Adrenal gland (tissue), 12 donors: ENCODE data around the gene MYNN. TPM values are rescaled to one million over a fixed set of nuclear protein-coding genes. Genes with fewer than 3 reads are reported as not detected.

Experiments used
- DNase-seq, 7 donors: peaks; one replicate each; pipeline ENCODE4 v3.0.0-alpha.2; 2019 to 2020
- H3K27ac ChIP-seq, 5 donors: fragments of 200-600 bp; sonication (generic) in 4 of 5; 1 replicate in 3 of 5; 2 replicates in 2 of 5; pipeline versions ENCODE4 v1.5.1 to v1.8.0; 2016 to 2020; ENCODE audit warnings: mild to moderate bottlenecking in 1 of 5
- H3K27me3 ChIP-seq: fragments of 200-600 bp; 2 replicates; pipeline ENCODE4 v1.8.0; 2021
- H3K36me3 ChIP-seq, 2 donors: fragments of 200-600 bp; replicated peaks in 1 of 2; 1 replicate in 1 of 2; 2 replicates in 1 of 2; pipeline versions ENCODE4 v1.5.1 to v1.8.0; 2018 to 2022
- H3K4me1 ChIP-seq, 2 donors: fragments of 200-600 bp; replicated peaks in 1 of 2; 1 replicate in 1 of 2; 2 replicates in 1 of 2; pipeline versions ENCODE4 v1.5.1 to v1.8.0; 2018 to 2021
- H3K4me3 ChIP-seq, 4 donors: fragments of 200-600 bp; sonication (generic) in 3 of 4; one replicate each; pipeline ENCODE4 v1.5.1; 2016 to 2018
- H3K9me3 ChIP-seq, 3 donors: fragments of 200-600 bp; sonication (generic) in 1 of 3; replicated peaks in 1 of 3; 1 replicate in 2 of 3; 2 replicates in 1 of 3; pipeline versions ENCODE4 v1.5.1 to v1.8.0; 2016 to 2021
- CTCF ChIP-seq, 6 experiments: fragments of 450-650 bp in 4 of 6; fragments of 200-600 bp in 2 of 6; sonication (generic) in 1 of 6; IDR thresholded peaks; 1 replicate in 5 of 6; 2 replicates in 1 of 6; pipeline versions ENCODE4 v1.5.1 to v1.8.0; 2016 to 2021; ENCODE audit warnings: antibody characterized with exemption in 6 of 6, mild to moderate bottlenecking in 2 of 6, moderate library complexity in 1 of 6
- POLR2A ChIP-seq, 2 donors: fragments of 450-650 bp; IDR thresholded peaks; one replicate each; pipeline ENCODE4 v1.6.1; 2017; ENCODE audit warnings: antibody characterized with exemption in 2 of 2, mild to moderate bottlenecking in 2 of 2, moderate library complexity in 1 of 2
- whole genome bisulfite sequencing, 4 donors: extraction: QIAGEN DNeasy Blood & Tissue Kit in 2 of 4; methylation state at CpG; one replicate each; pipeline versions ENCODE4 v1.1.5 to v1.1.7; 2013 to 2017; 5-methylcytosine and 5-hydroxymethylcytosine counted together
- intact Hi-C, 2 donors: fragments of 100-400 bp; cut with DNase I; formaldehyde crosslinking; loops; one replicate each; pipeline versions ENCODE4 v1.14.1 to v1.15.0; 2022 to 2023
- polyA plus RNA-seq, 3 donors: library from polyadenylated mRNA; stranded (reverse); fragments of 200-250 nt in 2 of 3; fragments of 350-450 nt in 1 of 3; fragmentation: Illumina TruSeq in 1 of 3; extraction: RNeasy Lipid Tissue Mini Kit (QIAGEN cat#74804) in 1 of 3; gene quantifications; one replicate each; pipeline ENCODE4 v1.2.3, GENCODE V29; 2013 to 2014
- total RNA-seq, 9 donors: library from RNA; depleted of rRNA in 4 of 9; stranded (reverse); fragments of >200 nt in 4 of 9; fragments of 120-200 nt in 1 of 9; fragmentation: NEBNext Ultra II Directional in 1 of 9; extraction: Animal tissue kit (Norgen Biotek cat#: 25700) in 1 of 9; gene quantifications; one replicate each; pipeline versions ENCODE4 v1.1.0 to v1.2.4, GENCODE V29; 2013 to 2023
- donor health status: healthy with polysubstance abuse.
- donor health status: Bipolar disorder and iron deficiency.
- donor health status: DM: yes; HTN: yes; CAD: no.
- donor health status: DM: no; HTN: no; CAD: no.
- donor health status: DM: no; HTN: no; CAD: no.
- donor health status: DM: yes; HTN: yes; CAD: no.

The MYNN gene
- total and polyA plus RNA-seq, 12 donors, result 6.1 to 20.5 (median 11.0) TPM

GRCh38 chr3:169827712-169828111, 54.5 kb downstream of the MYNN start:
- H3K27ac ChIP-seq, result no peak overlapping the region
- no peak overlapping the region for H3K4me3 ChIP-seq
- TF ChIP-seq CTCF (IDR thresholded peaks at IDR 0.05) (no peak), POLR2A (IDR thresholded peaks at IDR 0.05) (no peak)
- no peak for DNase-seq
- H3K36me3 ChIP-seq, result no peaks in the 10 kb centered on the region
- intact Hi-C loops, result no loop called here
- H3K9me3 ChIP-seq, result no peaks in the 10 kb centered on the region
- no peaks in the 10 kb centered on the region for H3K27me3 ChIP-seq
- WGBS, 4 donors, result 77 to 89% (median 82%) methylated on average over 4 of the region's 4 CpGs
- no peaks in the 10 kb centered on the region for H3K4me1 ChIP-seq

GRCh38 chr3:169835533-169835932, 62.3 kb downstream of the MYNN start:
- Histone ChIP-seq H3K4me1 (no peaks in the 10 kb centered on the region), H3K27ac (no peak overlapping the region), H3K36me3 (no peaks in the 10 kb centered on the region), H3K4me3 (no peak overlapping the region), H3K27me3 (no peaks in the 10 kb centered on the region), H3K9me3 (no peaks in the 10 kb centered on the region)
- WGBS, 4 donors, result 50 to 64% (median 61%) methylated on average over 1 of the region's 1 CpG
- TF ChIP-seq CTCF (IDR thresholded peaks at IDR 0.05) (no peak), POLR2A (IDR thresholded peaks at IDR 0.05) (no peak)
- DNase-seq, result no peak
- intact Hi-C loops, result no loop called here

DNA sequence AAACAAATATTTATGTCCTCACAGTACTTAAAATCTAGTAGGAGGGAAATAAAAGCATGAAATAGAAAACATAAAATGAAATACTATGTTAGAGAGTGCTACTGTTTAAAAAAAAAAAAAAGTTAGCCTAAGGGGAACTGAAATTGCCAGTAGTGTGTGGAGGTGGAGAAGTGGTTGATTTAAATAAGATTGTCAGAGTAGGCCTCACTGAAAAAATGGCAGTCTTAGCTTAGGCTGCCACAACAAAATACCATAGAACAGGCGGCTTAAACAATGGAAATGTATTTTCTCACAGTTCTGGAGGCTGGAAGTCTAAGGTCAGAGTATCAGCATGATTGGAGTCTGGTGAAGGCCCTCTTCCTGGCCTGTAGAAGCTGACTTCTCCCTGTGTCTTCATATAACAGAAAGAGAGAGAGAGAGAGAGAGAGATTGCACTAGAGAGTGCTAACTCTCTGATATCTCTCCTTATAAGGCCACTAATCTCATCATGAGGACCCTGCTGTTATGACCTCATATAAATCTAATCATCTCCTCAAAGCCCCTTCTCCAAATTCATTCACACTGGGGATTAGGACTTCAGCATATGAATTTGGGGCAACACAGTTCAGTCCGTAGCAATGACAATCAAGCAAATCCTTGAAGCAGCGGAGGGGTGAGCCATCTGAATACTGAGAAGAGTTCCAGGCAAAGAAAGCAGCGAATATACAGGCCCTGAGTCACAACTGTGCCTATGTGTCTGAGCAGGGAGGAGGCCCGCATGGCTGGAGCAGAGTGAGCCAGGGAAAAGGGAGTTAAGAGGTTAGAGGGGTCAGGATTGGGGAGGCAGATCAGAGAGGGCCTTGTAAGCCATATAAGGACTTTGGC, 63.1 kb downstream of the MYNN start:
- H3K36me3 ChIP-seq, result no peaks in the 10 kb centered on the region
- 83 to 91% (median 90%) methylated on average over 5 of the region's 5 CpGs for WGBS, 4 donors
- no peak overlapping the region for H3K4me3 ChIP-seq
- no peak for DNase-seq
- H3K9me3 ChIP-seq, result no peaks in the 10 kb centered on the region
- intact Hi-C loops, result no loop called here
- no peaks in the 10 kb centered on the region for H3K4me1 ChIP-seq
- no peak overlapping the region for H3K27ac ChIP-seq
- TF ChIP-seq POLR2A (IDR thresholded peaks at IDR 0.05), result no peak
- no peak for TF ChIP-seq CTCF (IDR thresholded peaks at IDR 0.05)
- no peaks in the 10 kb centered on the region for H3K27me3 ChIP-seq

- no peak for DNase-seq
- H3K27me3 ChIP-seq, result no peaks in the 10 kb centered on the region
- H3K27ac ChIP-seq, result no peak overlapping the region
- TF ChIP-seq CTCF (IDR thresholded peaks at IDR 0.05), result no peak
- TF ChIP-seq POLR2A (IDR thresholded peaks at IDR 0.05), result no peak
- no peaks in the 10 kb centered on the region for H3K4me1 ChIP-seq
- H3K9me3 ChIP-seq, result no peaks in the 10 kb centered on the region
- WGBS, 4 donors, result 88 to 93% (median 90%) methylated on average over 3 of the region's 3 CpGs
- intact Hi-C loops, result no loop called here
- H3K36me3 ChIP-seq, result no peaks in the 10 kb centered on the region
- no peak overlapping the region for H3K4me3 ChIP-seq
Measured at GRCh38 chr3:169836942-169837275, 63.7 kb downstream of the MYNN start.
